AG09319 (cell line): ENCODE results near the gene CDHR5.

Experiments
- DNase-seq: peaks from one replicate; pipeline ENCODE4 v3.0.0-alpha.2; 2010; ENCODE audit warnings: low read depth; ENCODE audit errors: extremely low read depth
- CTCF ChIP-seq: IDR thresholded peaks from 2 replicates; pipeline ENCODE4 v1.5.1; 2011; ENCODE audit warnings: low read depth, mild to moderate bottlenecking, inconsistent platforms, low read length, moderate library complexity

Gene CDHR5

GRCh38 chr11:625636-626268, 997 bp upstream of the CDHR5 start:
- TF ChIP-seq CTCF = no peak
- no peak for DNase-seq

GRCh38 chr11:623999-624704, 603 bp downstream of the CDHR5 start:
- no peak for TF ChIP-seq CTCF
- no peak for DNase-seq

- no peak for TF ChIP-seq CTCF
- DNase-seq = no peak
These were observed 1.3 kb downstream of the CDHR5 start for GRCh38 chr11:623349-623869.

- DNase-seq = no peak
- TF ChIP-seq CTCF = no peak
These were observed 2.9 kb downstream of the CDHR5 start for GRCh38 chr11:621838-622237.

GRCh38 chr11:620935-621814, 3.6 kb downstream of the CDHR5 start:
- no peak for TF ChIP-seq CTCF
- no peak for DNase-seq

- no peak for TF ChIP-seq CTCF
- no peak for DNase-seq
These were observed 4.6 kb downstream of the CDHR5 start for GRCh38 chr11:620201-620600.

GRCh38 chr11:619628-620050, 5.1 kb downstream of the CDHR5 start:
- DNase-seq = no peak
- TF ChIP-seq CTCF = no peak
